PC-9 (cell line): ENCODE measurements around the gene OR2V2.

Experiments used
- EZH2 ChIP-seq: fragments of 200-600 bp; sonication (generic); IDR thresholded peaks from 2 replicates; pipeline ENCODE4 v1.8.0; 2017; ENCODE audit warnings: antibody characterized with exemption, low read depth
- TF ChIP-seq, protein P1 (sequence below): fragments of 200-600 bp; sonication (generic); conservative IDR thresholded peaks from 2 replicates; pipeline ENCODE4 v1.6.1; 2017; ENCODE audit warnings: mixed run types, antibody characterized with exemption, mild to moderate bottlenecking, moderate library complexity

DNA sequence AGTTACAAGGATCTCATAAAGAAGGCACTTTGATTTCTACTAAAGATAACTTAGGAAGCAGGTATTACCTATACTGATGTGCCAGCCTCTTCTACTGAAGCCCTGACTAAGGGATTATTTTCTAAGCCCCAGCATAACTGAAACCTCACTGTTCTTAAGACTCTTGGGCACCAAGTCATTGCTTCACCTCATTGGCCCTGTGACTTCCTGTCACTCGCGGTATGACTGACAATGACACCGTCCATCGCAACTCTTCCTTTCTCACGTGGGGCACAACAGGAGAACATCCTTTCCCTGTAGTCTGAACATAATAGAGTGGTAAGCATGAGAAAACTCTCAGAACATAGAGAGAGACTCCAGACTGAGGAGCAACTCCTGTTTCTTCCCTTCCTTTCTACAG is 6.4 kb downstream of the OR2V2 start:
- TF ChIP-seq, protein P1, sequence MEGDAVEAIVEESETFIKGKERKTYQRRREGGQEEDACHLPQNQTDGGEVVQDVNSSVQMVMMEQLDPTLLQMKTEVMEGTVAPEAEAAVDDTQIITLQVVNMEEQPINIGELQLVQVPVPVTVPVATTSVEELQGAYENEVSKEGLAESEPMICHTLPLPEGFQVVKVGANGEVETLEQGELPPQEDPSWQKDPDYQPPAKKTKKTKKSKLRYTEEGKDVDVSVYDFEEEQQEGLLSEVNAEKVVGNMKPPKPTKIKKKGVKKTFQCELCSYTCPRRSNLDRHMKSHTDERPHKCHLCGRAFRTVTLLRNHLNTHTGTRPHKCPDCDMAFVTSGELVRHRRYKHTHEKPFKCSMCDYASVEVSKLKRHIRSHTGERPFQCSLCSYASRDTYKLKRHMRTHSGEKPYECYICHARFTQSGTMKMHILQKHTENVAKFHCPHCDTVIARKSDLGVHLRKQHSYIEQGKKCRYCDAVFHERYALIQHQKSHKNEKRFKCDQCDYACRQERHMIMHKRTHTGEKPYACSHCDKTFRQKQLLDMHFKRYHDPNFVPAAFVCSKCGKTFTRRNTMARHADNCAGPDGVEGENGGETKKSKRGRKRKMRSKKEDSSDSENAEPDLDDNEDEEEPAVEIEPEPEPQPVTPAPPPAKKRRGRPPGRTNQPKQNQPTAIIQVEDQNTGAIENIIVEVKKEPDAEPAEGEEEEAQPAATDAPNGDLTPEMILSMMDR, result no peak
- no peak for TF ChIP-seq EZH2
